BE2C (cell line): ENCODE results near the gene YLPM1.

Experiments
- DNase-seq: peaks from one replicate; pipeline ENCODE4 v3.0.0-alpha.2; 2020
- H3K27me3 ChIP-seq: fragments of 250-450 bp; sonication (Bioruptor Pico); 2 replicates; pipeline ENCODE4 v1.5.1; 2020; ENCODE audit warnings: mild to moderate bottlenecking
- H3K36me3 ChIP-seq: fragments of 250-450 bp; sonication (Bioruptor Pico); 2 replicates; pipeline ENCODE4 v1.5.1; 2020; ENCODE audit warnings: mild to moderate bottlenecking
- H3K4me1 ChIP-seq: fragments of 250-450 bp; sonication (Bioruptor Pico); 2 replicates; pipeline ENCODE4 v1.5.1; 2020
- H3K4me3 ChIP-seq: 2 replicates; pipeline ENCODE4 v1.5.1; 2011; ENCODE audit warnings: low read depth, low read length
- H3K9me3 ChIP-seq: fragments of 250-450 bp; sonication (Bioruptor Pico); 2 replicates; pipeline ENCODE4 v1.5.1; 2020
- CTCF ChIP-seq: IDR thresholded peaks from 2 replicates; pipeline ENCODE4 v1.5.1; 2012; ENCODE audit warnings: mild to moderate bottlenecking, low read depth, low read length

Gene YLPM1

GRCh38 chr14:74733221-74733620, 29.9 kb upstream of the YLPM1 start:
- peaks cover 36% of the 10 kb centered on the region for H3K36me3 ChIP-seq
- 0 out of 2 replicates have a peak, but pooled peaks cover 4% of the 10 kb centered on the region for H3K4me1 ChIP-seq
- H3K27me3 ChIP-seq: no peaks in the 10 kb centered on the region
- H3K4me3 ChIP-seq: no peak overlapping the region
- DNase-seq: no peak
- no peaks in the 10 kb centered on the region for H3K9me3 ChIP-seq
- no peak for TF ChIP-seq CTCF

- Histone ChIP-seq H3K4me1 (0 out of 2 replicates have a peak, but pooled peaks cover 4% of the 10 kb centered on the region), H3K27me3 (no peaks in the 10 kb centered on the region), H3K36me3 (peaks cover 36% of the 10 kb centered on the region), H3K9me3 (no peaks in the 10 kb centered on the region), H3K4me3 (no peak overlapping the region)
- no peak for TF ChIP-seq CTCF
- no peak for DNase-seq
Observed at GRCh38 chr14:74735125-74735524, 28.0 kb upstream of the YLPM1 start.

GRCh38 chr14:74737753-74738325, 25.3 kb upstream of the YLPM1 start:
- 0 out of 2 replicates have a peak, but pooled peaks cover 4% of the 10 kb centered on the region for H3K4me1 ChIP-seq

GRCh38 chr14:74739293-74740030, 23.7 kb upstream of the YLPM1 start:
- H3K36me3 ChIP-seq: peaks cover 19% of the 10 kb centered on the region
- no peaks in the 10 kb centered on the region for H3K27me3 ChIP-seq
- no peaks in the 10 kb centered on the region for H3K9me3 ChIP-seq
- H3K4me1 ChIP-seq: 0 out of 2 replicates have a peak, but pooled peaks cover 4% of the 10 kb centered on the region
- DNase-seq: no peak
- H3K4me3 ChIP-seq: no peak overlapping the region
- no peak for TF ChIP-seq CTCF

More at GRCh38 chr14:74737753-74738325, 25.3 kb upstream of the YLPM1 start:
- Histone ChIP-seq H3K36me3 (peaks cover 28% of the 10 kb centered on the region), H3K27me3 (no peaks in the 10 kb centered on the region), H3K9me3 (no peaks in the 10 kb centered on the region), H3K4me3 (no peak overlapping the region)
- TF ChIP-seq CTCF: no peak
- no peak for DNase-seq

- TF ChIP-seq CTCF: no peak
- Histone ChIP-seq H3K9me3 (no peaks in the 10 kb centered on the region), H3K36me3 (no peaks in the 10 kb centered on the region), H3K4me3 (no peak overlapping the region), H3K27me3 (no peaks in the 10 kb centered on the region), H3K4me1 (no peaks in the 10 kb centered on the region)
- DNase-seq: no peak
Observed at GRCh38 chr14:74747237-74747636, 15.9 kb upstream of the YLPM1 start.

- Histone ChIP-seq H3K4me3 (no peak overlapping the region), H3K27me3 (no peaks in the 10 kb centered on the region), H3K36me3 (no peaks in the 10 kb centered on the region), H3K9me3 (no peaks in the 10 kb centered on the region), H3K4me1 (no peaks in the 10 kb centered on the region)
- no peak for DNase-seq
- TF ChIP-seq CTCF: no peak
Observed at GRCh38 chr14:74754157-74754556, 9.0 kb upstream of the YLPM1 start.
